Measurements from ENCODE around the gene FUT8. TPM values are rescaled to one million over a fixed set of nuclear protein-coding genes. Genes with fewer than 3 reads are reported as not detected.

Gene FUT8
- total RNA-seq, 1 experiment from 2014 or later, result 129 TPM

DNA sequence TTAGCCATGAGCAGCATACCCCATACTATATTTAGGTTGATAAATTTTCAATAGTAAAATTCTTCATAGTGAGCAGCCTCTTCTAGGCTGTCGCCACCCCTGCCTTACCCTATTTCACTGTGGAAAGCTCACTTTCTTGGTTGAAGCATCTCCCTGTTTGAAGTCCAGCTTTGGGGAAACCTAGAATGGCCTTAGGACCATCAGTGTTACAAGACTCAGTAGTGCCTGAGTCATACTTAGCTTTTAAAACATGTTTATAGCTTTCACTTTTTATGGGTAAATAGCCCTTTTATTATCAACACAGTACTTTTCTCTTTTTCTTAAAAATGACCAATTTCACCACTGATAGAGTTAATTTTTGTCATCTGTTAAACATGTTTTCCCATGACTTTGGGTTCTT, 37.1 kb downstream of the FUT8 start:
- BruUV-seq (replicated peaks), result no TSS peak
- Mint-ChIP-seq H3K9me3 (ENCODE audit: low read depth, unreplicated experiment) (no peaks in the 10 kb centered on the region), H3K27me3 (ENCODE audit: unreplicated experiment) (no peaks in the 10 kb centered on the region), H3K36me3 (ENCODE audit: insufficient read depth, unreplicated experiment) (peaks cover 11% of the 10 kb centered on the region), H3K4me1 (ENCODE audit: low read depth, unreplicated experiment) (peaks cover 35% of the 10 kb centered on the region), H3K27ac (ENCODE audit: unreplicated experiment) (no peak overlapping the region), H3K4me3 (ENCODE audit: low read depth, unreplicated experiment) (no peak overlapping the region)
- TF ChIP-seq, protein P1, sequence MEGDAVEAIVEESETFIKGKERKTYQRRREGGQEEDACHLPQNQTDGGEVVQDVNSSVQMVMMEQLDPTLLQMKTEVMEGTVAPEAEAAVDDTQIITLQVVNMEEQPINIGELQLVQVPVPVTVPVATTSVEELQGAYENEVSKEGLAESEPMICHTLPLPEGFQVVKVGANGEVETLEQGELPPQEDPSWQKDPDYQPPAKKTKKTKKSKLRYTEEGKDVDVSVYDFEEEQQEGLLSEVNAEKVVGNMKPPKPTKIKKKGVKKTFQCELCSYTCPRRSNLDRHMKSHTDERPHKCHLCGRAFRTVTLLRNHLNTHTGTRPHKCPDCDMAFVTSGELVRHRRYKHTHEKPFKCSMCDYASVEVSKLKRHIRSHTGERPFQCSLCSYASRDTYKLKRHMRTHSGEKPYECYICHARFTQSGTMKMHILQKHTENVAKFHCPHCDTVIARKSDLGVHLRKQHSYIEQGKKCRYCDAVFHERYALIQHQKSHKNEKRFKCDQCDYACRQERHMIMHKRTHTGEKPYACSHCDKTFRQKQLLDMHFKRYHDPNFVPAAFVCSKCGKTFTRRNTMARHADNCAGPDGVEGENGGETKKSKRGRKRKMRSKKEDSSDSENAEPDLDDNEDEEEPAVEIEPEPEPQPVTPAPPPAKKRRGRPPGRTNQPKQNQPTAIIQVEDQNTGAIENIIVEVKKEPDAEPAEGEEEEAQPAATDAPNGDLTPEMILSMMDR (IDR thresholded peaks at IDR 0.05; ENCODE audit: unreplicated experiment), result no peak
- intact Hi-C loops (cut with micrococcal nuclease; ENCODE audit: unreplicated experiment), result no loop called here
- no peak for DNase-seq
- CTCF ChIA-PET, result interaction anchor here (0.6 kb wide), 1 partner anchor 8 kb away, joined by 8 read pairs; no protein-coding TSS in a partner anchor

DNA sequence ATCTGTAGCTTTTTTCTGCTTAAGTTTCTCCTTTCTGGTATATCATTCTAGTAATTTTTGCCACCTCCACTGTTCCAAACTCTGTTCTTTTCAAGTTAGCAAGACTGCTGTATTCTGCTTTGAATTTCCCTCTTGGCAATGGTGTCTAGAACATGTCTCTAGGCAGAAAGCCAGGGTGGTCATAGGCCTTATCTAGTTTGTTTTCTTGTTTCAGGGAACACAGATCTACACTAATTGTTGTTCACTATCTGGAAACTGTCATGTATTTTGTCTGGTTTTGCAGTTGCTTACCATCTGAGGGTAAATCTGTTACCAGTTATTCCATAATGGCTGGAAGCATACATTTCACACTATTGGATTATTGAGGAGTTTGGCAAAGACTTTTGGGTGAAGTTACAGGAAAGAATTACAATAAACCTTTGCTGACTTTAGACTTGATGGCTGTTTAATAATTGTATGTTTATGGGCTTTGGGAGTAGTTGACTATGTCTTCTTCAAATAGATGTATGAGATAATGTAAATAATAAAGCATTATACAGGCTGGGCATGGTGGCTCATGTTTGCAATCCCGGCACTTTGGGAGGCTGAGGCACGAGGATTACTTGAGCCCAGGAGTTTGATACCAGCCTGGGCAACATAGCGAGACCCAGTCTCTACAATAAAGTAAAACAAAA, 41.4 kb downstream of the FUT8 start:
- Mint-ChIP-seq H3K9me3 (ENCODE audit: low read depth, unreplicated experiment) (no peaks in the 10 kb centered on the region), H3K4me3 (ENCODE audit: low read depth, unreplicated experiment) (no peak overlapping the region), H3K4me1 (ENCODE audit: low read depth, unreplicated experiment) (peaks cover 17% of the 10 kb centered on the region), H3K36me3 (ENCODE audit: insufficient read depth, unreplicated experiment) (peaks cover 30% of the 10 kb centered on the region), H3K27ac (ENCODE audit: unreplicated experiment) (no peak overlapping the region), H3K27me3 (ENCODE audit: unreplicated experiment) (no peaks in the 10 kb centered on the region)
- TF ChIP-seq, protein P1 (IDR thresholded peaks at IDR 0.05; ENCODE audit: unreplicated experiment), result no peak
- no TSS peak for BruUV-seq (replicated peaks)
- DNase-seq, result no peak
- intact Hi-C loops (cut with micrococcal nuclease; ENCODE audit: unreplicated experiment), result no loop called here
- CTCF ChIA-PET, result no interaction called here

DNA sequence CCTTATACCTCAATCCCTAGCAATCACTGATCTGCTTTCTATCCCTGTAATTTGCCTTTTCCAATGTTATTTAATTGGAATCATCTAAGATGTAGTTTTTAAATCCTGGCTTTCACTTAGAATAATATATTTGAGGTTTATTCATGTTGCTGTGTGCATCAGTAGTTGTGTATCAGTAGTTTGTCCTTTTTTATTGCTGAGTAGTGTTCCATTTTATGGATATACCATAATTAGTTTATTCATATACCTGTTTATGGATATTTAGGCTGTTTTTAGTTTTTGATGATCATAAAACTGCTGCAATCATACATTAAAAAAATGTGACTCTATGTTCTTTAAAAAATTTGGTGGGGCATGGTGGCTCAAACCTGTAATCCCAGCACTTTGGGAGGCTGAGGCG, 43.7 kb downstream of the FUT8 start:
- Mint-ChIP-seq H3K36me3 (ENCODE audit: insufficient read depth, unreplicated experiment) (peaks cover 35% of the 10 kb centered on the region), H3K9me3 (ENCODE audit: low read depth, unreplicated experiment) (no peaks in the 10 kb centered on the region), H3K4me3 (ENCODE audit: low read depth, unreplicated experiment) (no peak overlapping the region), H3K4me1 (ENCODE audit: low read depth, unreplicated experiment) (peaks cover 27% of the 10 kb centered on the region), H3K27ac (ENCODE audit: unreplicated experiment) (no peak overlapping the region), H3K27me3 (ENCODE audit: unreplicated experiment) (no peaks in the 10 kb centered on the region)
- CTCF ChIA-PET, result no interaction called here
- TF ChIP-seq, protein P1 (IDR thresholded peaks at IDR 0.05; ENCODE audit: unreplicated experiment), result no peak
- DNase-seq, result no peak
- intact Hi-C loops (cut with micrococcal nuclease; ENCODE audit: unreplicated experiment), result no loop called here
- no TSS peak for BruUV-seq (replicated peaks)

DNA sequence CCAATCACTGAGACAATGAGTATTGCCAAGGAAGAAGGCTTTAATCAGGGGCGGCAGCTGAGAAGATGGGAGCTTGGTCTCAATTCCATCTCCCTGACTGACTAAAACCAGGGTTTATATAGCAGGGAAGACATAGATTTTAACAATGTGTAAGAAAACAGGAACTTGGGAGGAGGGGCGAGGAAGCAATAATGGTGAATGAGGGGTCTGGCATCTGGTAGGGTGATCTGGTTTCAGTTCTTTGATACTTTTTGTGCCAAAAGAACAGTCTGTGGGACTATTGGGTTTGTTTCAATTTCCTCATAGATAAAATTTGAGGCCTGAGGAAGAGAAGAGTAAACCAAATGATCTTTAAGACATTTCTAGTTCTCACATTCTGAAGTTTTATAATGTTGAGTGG, 49.2 kb downstream of the FUT8 start:
- Mint-ChIP-seq H3K27ac (ENCODE audit: unreplicated experiment) (no peak overlapping the region), H3K4me3 (ENCODE audit: low read depth, unreplicated experiment) (no peak overlapping the region), H3K9me3 (ENCODE audit: low read depth, unreplicated experiment) (no peaks in the 10 kb centered on the region), H3K27me3 (ENCODE audit: unreplicated experiment) (no peaks in the 10 kb centered on the region), H3K4me1 (ENCODE audit: low read depth, unreplicated experiment) (peaks cover 45% of the 10 kb centered on the region), H3K36me3 (ENCODE audit: insufficient read depth, unreplicated experiment) (peaks cover 28% of the 10 kb centered on the region)
- intact Hi-C loops (cut with micrococcal nuclease; ENCODE audit: unreplicated experiment), result no loop called here
- TF ChIP-seq, protein P1 (IDR thresholded peaks at IDR 0.05; ENCODE audit: unreplicated experiment), result no peak
- BruUV-seq (replicated peaks), result no TSS peak
- CTCF ChIA-PET, result no interaction called here
- DNase-seq, result no peak

All from Calu3 (cell line).